GM21423 (cell line): Measurements from ENCODE around the gene TMEM42.

Source experiments
- ATAC-seq: cut with Tn5 transposase; IDR thresholded peaks from one replicate; pipeline ENCODE4 v1.9.1; 2021; ENCODE audit warnings: mild to moderate bottlenecking, moderate library complexity; ENCODE audit not compliant: unreplicated experiment

Gene TMEM42

GRCh38 chr3:44906997-44907396, 45.3 kb downstream of the TMEM42 start:
- ATAC-seq, result no peak

- no peak for ATAC-seq
Observed at GRCh38 chr3:44907612-44908011, 45.9 kb downstream of the TMEM42 start.

GRCh38 chr3:44909063-44909462, 47.4 kb downstream of the TMEM42 start:
- no peak for ATAC-seq

- ATAC-seq, result no peak
Observed at GRCh38 chr3:44910693-44911092, 49.0 kb downstream of the TMEM42 start.

GRCh38 chr3:44913868-44914468, 52.3 kb downstream of the TMEM42 start:
- ATAC-seq, result no peak

GRCh38 chr3:44914936-44915335, 53.2 kb downstream of the TMEM42 start:
- no peak for ATAC-seq
